HL-60/S4 treated with retinoic acid at 250 ng/mL for 4 days and 3 days (cell line): ENCODE measurements around the gene GNAZ.

Source experiments
- in situ Hi-C: fragments of 300-500 bp; cut with MboI; formaldehyde crosslinking; loops from 2 replicates; pipeline ENCODE4 v1.7.0; 2022; ENCODE audit warnings: low sequenced_read_pairs

Gene GNAZ

DNA sequence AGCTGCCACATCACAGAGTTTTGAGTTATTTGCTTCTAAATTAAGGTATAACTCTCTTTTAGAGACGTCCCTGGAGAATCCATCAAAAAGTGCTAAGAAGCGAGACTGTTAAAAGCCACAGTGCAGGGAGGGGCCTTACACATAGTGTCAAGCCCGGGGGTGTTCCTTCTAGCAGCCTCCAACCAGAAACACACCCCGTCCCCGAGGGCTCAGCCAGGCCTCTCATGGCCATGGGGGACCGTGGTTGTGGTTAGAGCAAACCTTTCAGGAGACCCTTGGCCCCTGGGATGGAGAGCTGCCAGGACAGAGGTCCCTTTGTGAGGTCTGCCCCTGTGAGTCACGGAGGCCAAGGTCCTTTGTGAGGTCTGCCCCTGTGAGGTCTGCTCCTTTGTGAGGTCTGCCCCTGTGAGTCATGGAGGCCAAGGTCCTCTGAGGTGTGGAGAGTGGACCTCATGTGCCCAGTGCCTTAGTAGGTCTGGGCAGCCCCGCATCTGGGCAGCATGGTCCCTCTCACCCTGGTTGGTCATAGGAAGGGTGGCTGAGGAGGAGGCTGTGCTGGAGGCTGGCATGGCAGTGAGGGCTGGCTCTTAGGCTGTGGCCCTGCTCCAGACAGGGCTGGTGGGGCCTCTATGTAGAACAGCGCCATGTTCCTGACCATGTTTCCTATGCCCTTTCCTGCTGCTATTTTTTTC lies 5.4 kb downstream of the GNAZ start:
- in situ Hi-C loops = no loop called here

DNA sequence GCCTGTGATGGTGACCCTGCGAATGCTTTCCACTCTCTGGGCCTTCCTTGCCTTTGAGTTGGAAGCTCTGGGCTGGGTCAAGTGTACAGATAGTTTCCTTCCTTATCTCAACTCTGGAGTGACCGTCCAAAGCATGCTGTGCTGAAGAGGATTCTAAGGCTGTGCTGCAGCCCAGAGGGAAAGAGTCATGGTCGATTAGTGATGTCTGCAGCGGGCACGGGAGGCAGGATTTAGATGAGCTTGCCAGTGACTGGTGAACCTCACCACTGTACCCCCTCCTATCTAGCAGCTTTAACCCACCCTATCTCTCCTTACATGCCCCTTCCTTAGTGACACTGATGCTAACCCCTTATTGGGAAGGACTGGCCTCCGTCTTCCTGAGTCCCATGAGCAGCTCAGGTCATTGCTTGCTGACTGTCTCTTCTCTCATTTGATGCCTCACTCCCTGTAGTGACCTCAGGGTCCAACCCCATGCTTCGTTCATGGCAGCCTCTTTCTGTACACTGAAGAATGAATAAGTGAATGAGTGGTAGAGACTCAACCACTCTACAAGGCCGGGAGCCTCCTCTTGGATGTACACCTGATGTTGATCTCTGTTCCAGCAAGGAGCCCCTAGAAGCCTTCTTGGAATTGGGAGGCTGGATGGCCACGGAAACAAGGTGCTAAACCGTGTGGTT lies 6.7 kb downstream of the GNAZ start:
- in situ Hi-C loops = no loop called here

DNA sequence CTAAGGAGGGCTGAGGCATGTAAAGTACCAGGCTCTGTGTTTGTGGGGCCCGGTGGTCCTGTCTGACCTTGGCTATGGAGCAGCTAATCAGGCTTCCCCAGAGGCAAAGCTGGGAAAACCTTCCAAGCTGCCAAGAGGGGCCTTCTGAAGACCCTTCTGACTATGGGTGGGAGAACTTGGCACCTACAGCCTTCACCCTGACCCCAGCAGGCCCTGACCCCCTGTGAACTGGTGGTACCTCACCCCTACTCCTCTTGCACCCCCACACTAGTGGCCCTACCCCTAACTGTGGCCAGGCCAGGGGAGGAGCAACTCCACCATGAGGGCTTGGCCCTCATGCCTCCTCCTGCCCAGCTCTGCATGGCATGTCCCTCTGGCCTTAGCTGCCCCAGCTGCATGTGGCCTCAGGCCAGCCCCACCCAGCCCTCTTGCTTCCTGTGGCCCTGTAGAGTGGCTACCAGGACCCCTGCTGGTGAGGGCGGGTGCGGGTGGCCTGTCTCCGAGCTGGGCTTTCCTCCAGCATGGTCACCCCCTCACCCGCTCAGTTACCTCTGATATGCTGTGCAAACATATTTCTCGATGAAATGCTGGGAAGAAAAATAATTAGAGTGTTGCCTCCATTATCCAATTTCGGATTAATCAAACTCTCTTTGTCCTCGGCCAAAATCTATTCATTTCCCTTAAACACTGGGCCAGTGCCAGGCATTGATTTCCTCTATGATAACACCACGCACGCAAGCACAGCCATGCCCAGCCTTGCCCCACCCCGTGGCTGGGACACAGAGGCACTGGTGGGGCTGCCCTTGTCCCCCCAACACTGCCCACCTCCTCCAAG lies 7.5 kb downstream of the GNAZ start:
- in situ Hi-C loops = no loop called here

DNA sequence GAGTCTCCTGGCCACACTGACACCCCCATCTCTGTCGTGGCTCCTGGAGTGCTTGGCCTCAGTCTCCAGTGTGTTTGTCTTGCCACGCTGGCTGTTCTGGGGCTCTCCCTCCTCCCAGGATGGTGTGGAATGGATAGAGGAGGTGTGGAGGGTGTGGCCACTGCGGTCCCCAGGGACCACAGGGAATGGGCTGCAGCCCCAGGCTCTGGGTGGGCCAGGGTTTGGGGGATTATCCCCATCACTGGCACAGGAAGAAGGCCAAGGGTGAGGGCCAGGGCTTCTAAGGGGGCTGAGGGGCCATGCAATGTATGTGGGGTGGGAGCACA lies 8.1 kb downstream of the GNAZ start:
- in situ Hi-C loops = no loop called here

DNA sequence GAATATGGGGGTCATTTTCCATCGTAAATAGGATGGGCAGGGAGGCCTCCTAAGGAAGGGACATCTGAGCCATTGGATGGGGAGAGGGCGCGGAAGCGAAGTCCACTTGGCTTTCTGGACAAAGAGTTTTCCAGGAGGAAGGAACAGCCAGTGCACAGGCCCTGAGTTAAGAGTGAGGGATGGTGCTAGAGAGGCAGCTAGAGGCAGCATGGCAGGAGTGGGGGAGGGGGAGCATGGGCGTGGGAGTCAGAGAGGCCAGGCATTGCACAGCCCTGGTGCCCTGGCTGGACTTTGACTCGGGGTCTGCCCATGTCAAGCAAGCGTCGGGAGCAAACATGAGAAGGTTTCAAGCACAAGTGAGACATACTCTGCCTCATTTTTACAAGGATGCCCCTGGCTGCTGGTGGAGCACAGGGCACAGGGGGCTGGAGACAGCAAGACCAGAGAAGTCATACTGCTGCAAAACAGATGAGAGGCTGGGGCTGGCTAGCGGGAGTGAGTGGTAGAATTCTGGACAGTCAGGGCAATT lies 9.0 kb downstream of the GNAZ start:
- in situ Hi-C loops = no loop called here

DNA sequence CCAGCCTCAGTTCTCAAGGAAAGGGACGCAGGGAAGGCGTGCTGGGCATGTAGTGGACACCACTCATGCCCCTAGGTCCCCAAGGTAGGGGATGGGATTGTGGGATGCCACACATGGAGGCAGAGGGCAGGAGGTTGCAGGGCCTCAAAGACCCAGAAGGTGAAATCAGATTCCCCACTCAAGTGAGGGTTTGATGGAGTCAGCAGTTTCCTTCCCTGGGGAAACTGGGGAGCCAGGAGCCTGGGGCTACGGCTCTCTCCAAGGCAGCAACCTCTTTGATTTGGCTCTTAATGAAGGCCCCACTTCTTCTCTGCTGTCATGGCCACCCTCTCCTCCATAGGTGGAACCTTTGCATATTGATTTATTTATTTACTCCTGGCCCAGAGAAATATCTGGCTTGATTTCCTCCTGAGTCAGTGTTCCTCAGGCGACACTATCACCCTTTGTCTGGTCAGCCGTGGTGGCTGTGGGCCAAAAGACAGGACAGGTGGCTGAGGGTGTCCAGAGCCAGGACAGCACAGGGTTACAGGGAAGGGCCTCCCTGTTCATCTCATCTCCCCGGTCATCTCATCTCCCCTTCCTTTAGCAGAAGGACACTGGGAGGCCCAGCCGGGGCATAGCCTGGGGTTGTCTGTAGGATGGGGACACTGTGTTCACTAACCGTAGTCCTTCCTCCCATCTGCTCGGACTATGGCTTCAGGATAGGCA lies 9.6 kb downstream of the GNAZ start:
- in situ Hi-C loops = no loop called here

DNA sequence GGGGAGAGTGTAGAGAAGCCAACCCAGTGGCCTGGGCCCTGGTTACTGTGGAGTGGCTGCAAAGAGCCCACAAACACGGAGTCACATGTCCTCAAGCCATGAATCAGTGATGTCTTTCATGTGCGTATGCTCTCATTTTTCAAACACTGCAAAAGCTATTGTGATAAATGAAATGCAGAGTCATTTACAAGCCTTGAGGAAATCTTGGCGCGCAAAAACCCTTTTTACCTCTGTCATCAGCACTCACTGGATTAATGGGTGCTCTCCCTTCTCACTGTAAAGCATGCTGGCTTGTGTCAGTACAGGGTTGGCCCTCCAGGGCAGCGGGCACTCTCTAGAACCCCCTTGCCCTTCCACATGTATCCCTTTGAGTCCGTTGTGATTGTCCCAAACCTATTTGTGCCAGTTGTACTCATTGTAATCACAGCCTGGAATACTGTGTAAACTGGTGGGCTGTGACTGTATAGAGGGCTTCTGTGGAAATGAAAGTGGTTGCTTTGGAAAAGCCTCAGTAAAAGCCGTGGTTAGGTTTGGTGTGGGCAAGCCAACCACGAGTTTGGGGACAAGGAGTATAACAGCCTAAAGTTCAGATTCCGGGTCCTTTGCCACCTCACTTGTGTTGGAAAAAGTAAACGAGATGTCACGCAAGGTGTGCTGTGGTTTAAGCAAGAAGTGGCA lies 10.4 kb downstream of the GNAZ start:
- in situ Hi-C loops = no loop called here

DNA sequence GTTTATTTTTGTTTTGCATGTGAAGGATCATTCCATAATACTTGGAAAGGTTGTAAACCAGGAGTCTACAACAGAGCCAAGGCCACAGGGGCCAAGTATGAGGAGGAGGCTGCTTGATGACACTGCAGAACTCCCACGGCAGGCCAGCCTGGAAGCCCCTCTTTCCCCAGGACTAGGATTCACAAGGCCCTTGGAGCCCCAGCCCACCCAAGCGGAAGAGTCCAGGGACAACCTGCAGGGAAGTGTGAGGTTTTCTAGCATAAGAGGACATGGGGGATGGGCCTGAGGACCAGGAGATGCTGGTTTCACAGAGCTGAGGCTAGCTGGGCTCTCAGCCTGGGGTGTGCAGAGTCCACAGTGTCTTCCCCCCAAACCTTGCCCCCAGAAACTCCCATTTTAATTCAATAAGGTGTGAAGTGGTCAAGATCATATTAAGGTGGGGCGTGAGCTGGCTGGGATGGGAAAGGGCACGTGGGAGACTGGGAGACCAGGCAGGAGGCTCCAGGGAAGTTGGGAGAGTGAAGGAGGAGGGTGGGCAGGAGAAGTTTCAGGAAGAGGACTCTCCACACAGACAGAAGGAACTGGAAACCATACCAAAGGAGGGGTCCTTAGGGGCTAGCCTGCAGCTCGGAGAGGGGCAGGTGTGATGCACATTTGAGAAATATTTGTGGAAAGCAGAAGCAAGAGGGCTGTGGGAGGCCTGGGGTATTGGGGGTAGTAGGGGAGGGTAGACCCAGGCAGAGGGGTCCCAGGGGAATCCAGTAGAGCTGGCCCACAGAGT lies 12.4 kb downstream of the GNAZ start:
- in situ Hi-C loops = no loop called here

DNA sequence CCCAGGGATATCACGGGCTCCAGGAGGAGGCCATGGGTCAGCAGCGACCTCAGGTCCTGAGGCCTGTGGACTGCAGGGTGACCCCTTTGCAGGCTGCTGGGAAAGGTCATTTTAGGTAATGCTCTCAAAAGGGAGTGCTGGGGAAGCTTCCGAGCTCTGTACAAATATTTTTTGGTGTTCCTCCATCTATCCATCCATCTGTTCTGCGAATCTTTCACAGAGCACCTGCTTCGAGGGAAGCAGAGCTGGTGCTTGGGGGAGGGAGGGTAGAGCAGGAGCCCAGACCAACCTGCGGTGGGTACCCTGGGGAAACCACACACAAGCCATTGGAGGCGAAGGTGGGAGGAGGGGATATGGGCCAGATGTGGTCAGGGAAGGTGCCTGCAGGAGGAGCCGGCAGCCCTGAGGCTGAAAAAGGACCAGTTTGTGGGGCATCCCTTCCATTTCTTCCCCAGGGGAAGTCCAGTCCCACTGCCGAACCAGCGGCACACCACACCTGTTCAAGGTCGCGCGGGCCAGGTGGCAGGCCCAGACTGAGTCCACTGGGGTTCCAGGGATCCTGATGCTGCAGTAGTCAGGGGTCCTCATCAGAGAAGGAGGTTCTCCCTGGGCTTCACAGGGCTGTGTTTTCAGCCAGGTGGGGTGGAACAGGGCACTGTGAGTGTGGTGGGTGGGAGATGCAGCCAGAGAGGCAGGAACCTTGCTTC lies 13.1 kb downstream of the GNAZ start:
- in situ Hi-C loops = no loop called here

DNA sequence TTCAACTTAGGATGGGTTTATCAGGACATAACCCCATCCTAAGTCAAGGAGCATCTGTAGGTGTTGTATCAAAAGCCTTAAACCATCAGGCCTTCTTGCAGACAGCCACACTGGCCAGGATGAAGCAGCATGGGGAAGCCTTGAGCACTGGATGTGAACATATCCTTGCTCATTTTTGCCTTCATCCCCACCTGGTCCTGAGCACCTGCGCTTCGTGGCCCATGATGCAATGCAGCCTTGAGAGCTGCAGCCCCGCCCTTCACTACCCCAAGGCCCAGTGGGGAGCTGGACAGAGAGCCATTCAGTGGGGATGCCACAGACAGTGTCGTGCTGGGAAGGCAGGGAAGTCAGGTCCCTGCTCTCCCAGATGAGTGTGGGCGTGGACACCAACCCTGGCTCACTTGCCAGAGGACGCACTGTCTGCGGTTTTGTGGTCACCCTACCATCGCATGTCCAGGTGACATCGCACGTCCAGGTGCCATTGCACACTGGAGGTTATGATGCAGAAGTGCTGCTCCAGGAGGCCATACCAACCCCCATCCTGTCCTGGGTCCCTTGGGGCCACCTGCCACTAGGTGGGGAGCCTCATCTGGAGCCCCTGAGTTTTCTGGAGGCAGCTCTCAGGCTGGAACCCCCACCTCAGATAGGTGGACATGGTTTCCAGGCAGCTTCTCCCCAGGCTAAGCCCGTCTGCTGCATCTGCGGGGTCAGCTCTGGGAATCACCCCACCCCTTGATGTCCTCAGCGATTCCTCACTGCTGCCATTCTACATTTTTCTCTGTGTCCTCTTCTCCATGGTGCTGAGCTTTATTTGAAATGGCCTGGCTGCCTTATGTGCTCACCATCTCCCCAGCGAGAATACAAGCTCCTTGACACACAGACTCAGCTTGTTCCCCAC lies 14.4 kb downstream of the GNAZ start:
- in situ Hi-C loops = no loop called here

DNA sequence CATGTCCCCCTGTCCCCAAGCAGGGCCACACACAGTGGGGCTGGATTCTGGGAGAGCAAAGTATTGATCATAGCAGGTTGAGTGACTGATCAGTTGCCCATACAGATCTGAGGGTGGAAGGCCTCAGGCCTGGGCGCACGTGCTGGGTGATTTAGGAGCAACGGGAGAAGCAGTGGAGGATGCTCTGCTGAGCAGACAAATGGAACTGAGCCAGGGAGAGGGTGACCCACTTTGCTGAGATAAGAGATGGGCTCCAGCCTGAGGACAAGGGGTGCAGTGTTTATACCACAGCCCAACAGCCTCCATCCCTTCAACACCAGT lies 15.0 kb downstream of the GNAZ start:
- in situ Hi-C loops = no loop called here

DNA sequence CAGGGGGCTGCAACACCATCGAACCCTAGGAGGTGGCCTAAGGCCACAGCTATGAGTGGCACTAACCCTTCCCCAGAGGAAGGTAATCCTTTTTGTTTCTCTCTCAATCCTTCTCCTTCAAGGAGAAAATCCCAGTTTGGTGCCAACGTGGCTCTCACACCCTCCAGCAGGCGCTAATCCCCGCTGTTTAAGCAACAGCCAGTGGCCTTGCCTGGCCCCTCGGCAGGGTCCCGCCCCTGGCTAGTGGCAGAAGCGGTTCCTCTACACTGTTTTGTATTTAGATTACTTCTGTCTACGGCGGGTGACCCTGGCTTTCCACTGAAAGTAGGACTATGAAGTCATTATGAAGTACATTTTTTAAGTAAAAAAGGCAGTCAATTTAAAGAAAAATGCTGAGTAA lies 15.5 kb downstream of the GNAZ start:
- in situ Hi-C loops = no loop called here

DNA sequence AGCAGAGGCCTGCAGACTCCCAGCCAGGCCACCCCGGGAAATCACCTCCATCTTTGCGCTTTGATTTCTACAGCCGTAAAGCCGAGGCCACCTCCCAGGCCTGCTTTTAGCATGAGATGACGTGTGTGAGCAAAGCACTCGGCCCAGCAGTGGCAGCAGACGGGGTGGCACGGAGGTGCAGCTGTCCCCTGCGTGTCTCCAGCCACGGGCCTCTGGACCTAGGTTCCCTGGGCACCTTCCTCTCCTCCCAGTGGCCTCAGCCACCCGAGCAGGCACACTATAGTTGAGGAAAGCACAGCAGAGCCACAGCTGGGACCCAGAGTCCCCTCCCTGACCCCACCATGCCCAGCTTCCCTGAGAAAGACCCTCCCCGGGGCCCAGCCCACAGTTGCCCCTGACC lies 15.9 kb downstream of the GNAZ start:
- in situ Hi-C loops = no loop called here

DNA sequence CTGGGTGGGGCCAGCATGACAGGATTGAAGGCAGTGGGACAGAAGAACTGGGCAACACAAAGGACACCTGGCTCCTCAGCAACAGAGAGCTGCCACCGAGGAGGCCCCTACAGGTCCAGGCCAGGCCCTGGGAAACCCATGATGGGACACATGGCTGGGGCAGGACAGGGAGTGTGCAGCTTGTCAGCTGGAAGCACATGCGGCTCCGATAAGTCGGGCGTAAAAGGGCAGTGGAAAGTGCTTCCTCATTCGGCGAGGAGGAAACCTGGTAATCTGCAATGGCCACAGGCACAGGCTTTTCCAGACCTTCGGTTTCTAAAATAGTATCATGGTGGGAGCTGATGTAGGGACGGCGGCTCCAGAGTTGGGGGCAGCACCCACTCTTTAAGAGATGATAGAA lies 16.5 kb downstream of the GNAZ start:
- in situ Hi-C loops = no loop called here

DNA sequence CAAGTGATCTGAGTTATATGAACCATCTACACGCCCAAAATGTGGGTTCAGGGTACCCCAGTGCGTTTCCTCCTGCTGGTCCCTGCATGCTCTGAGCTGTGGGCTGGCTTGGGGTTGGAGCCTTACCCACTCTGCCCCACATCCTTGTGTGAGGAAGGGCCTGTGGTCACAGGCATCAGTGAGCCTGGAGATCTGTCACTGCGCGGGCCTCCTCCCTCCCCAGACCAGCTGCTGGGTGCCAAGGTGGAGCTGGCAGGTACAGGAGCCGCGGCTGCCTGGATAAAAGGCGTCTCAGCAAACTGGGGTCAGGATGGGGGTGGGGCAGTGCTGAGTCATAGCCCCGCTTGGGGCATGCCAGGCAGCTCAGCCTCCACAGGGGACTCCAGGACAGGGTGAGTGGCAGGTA lies 17.9 kb downstream of the GNAZ start:
- in situ Hi-C loops = no loop called here

DNA sequence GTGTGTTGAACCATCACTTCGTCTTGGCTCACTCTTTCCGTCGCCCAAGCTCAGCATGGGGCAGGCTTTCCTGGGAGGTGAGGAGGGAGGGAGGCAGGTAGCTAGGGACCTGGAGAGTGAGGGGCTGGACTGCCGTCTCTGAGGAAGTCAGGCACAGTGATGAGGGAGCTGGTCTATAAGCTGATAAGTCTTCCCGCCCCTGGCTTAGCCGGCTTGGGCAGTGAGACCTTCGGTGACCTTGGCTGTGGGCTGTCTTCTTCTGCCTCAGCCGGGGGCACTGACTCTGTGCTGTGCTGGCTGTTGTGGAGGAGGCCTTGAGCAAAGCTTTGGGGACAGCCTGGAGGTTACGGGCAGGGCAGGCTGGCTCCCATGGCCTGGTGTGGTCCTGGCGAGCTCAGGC lies 18.7 kb downstream of the GNAZ start:
- in situ Hi-C loops = no loop called here

DNA sequence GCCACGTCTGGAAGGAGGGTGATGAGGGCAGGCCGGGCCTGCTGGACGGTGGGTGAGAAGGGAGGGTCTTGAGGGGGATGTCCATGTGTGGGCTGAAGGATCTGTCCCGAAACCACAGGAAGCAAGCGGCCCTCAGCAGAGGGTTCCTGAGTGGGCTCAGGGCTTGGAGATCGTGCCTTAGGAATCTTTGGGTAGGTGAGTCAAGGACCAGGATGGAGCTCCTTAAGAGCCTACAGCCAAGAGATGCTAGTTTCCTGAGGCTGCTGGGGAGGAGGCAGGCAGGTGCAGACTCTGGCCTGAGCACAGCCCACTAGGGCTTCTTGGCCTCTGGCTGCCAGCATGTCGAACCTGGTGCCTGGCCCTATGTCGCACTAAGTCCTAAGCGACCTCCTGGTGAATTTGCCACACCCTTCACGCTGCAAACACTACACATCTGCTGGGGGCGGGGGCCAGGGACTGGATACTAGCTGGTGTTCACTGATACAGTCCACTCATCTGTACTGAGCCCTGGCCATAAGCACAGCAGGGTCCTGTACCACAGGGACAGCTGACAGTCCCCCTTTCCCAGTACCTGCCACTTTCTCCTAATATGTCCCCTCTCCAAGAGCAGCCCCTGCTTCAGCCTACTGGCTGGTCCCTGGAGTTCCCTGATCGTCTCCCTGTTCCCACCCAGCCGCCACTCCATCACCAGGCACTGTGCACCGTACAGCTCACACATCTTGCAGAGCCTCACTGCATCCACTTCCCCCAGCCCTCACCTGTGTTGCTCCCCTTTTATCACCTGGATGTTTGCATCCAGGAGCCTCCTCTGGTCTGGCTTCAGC lies 19.5 kb downstream of the GNAZ start:
- in situ Hi-C loops = no loop called here

DNA sequence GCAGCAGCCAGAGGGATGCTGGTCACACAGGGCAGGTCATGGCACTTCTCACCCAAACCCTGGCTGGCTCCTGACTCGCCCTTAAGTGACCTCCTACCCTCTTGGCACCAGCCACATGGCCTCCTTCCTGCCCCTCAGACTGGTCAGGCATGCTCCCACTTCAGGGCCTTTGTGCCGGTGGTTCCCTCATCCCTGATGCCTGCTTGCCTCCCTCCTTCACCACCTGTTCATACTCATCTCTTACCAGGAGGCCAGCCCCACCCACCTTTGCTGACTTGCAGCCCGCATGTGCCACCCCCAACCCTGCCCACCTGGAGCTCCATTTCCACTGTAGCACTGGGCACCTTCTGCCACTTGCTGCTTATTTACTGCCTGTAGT lies 20.1 kb downstream of the GNAZ start:
- in situ Hi-C loops = no loop called here
